Vagina (tissue), 2 donors: Measurements from ENCODE around the gene B3GAT3.
A peak's percentile ranks its signal among the peaks of the same experiment; 100 is the strongest.

Experiments used
- POLR2A ChIP-seq, 2 donors: fragments of 450-650 bp; IDR thresholded peaks; one replicate each; pipeline ENCODE4 v1.6.1; 2017; ENCODE audit warnings: antibody characterized with exemption in 2 of 2, mild to moderate bottlenecking in 2 of 2, moderate library complexity in 2 of 2
- POLR2AphosphoS5 ChIP-seq, 2 donors: sonication (generic); formaldehyde crosslinking; IDR thresholded peaks; one replicate each; pipeline ENCODE4 v1.9.0; 2017; ENCODE audit warnings: antibody characterized with exemption in 2 of 2, mild to moderate bottlenecking in 2 of 2, low read depth in 1 of 2; ENCODE audit not compliant: insufficient read depth in 1 of 2
- TF ChIP-seq, protein P1 (sequence below), 3 experiments: fragments of 450-650 bp in 2 of 3; fragments of 200-600 bp in 1 of 3; sonication (generic) in 1 of 3; IDR thresholded peaks; one replicate each; pipeline ENCODE4 v1.5.1; 2017 to 2019; ENCODE audit warnings: antibody characterized with exemption in 3 of 3, mild to moderate bottlenecking in 2 of 3, moderate library complexity in 2 of 3

DNA sequence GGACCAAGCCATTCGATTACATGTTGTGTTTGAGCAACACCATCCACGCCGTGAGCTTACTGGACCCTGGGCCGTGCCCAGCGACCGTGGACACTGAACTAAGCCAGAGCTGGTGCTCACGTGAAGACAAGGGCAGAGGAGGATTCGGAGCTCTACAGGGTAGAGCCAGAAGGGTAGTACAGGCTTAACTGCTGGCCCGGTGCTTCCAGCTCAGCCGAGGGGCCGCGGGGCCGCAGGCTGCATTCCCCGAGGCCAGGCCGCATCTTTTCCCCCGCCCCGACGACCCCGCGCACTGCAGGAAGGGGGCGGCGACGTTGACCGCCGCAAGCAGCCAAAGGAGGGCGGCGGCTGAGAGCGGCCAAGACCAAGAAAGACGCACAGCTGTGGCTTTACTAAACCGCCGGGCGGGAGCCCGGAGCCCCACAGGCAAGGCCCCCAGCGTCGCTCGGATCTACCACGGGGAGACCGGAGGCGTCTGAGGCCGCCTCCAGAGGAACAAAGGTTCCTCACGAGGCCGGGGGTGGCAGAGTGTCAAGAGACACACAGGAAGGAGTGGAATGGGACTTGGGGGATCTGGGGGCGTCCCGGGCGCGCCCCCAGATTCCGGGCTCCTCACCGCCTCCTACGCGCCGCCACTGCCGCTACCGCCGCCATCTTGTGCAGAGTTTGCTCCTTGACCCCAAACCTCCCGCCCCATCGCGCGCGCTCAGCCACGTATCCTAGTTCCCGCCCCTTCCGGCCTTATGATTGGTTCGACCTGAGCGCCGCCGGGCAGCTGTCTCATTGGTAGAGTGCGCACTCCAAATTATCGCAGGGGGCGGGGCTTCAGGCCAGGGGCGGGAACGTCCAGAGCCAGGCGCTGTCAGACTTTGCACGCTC is 24.4 kb upstream of the B3GAT3 start, which contains the start of gene GANAB:
- TF ChIP-seq, protein P1, sequence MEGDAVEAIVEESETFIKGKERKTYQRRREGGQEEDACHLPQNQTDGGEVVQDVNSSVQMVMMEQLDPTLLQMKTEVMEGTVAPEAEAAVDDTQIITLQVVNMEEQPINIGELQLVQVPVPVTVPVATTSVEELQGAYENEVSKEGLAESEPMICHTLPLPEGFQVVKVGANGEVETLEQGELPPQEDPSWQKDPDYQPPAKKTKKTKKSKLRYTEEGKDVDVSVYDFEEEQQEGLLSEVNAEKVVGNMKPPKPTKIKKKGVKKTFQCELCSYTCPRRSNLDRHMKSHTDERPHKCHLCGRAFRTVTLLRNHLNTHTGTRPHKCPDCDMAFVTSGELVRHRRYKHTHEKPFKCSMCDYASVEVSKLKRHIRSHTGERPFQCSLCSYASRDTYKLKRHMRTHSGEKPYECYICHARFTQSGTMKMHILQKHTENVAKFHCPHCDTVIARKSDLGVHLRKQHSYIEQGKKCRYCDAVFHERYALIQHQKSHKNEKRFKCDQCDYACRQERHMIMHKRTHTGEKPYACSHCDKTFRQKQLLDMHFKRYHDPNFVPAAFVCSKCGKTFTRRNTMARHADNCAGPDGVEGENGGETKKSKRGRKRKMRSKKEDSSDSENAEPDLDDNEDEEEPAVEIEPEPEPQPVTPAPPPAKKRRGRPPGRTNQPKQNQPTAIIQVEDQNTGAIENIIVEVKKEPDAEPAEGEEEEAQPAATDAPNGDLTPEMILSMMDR (IDR thresholded peaks at IDR 0.05) = no peak
- TF ChIP-seq POLR2AphosphoS5 (IDR thresholded peaks at IDR 0.05; ENCODE audit: insufficient read depth in 1 of 2, low read depth in 1 of 2) = peak; percentile 94
- TF ChIP-seq POLR2A (IDR thresholded peaks at IDR 0.05) = peak in 1 of 2 donors; percentile 77
